ENCODE measurements around the gene PLGRKT. TPM values are rescaled to one million over a fixed set of nuclear protein-coding genes. Genes with fewer than 3 reads are reported as not detected.
"Not testable (repeated sequence)": the region's sequence is repeated elsewhere in the genome, so short reads cannot be mapped to it uniquely, and the experiment has no call there.

PLGRKT gene
- total RNA-seq, 2 donors from 2014 or later: 19.8 to 27.6 TPM

DNA sequence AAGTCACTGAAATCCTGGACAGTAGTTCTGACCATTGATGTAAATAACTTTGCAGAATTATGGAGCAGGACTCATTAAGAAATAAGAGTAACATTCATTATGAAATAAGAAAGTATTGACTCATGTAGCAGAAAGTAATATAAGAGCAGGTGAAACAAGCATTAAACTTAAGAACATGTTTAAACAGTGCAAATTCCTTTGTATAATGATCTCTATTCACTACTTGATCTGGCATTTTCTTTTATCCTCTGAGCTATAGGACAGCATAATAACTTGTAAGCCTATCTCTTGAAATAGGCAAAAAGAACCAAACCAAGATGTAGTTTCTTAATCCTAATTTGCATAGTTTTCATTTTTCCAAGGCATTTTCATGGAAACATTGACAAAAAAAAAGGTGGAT, 42.3 kb downstream of the PLGRKT start:
- intact Hi-C loops (cut with DNase I): no loop called here
- no peak for DNase-seq (ENCODE audit: low spot score)

DNA sequence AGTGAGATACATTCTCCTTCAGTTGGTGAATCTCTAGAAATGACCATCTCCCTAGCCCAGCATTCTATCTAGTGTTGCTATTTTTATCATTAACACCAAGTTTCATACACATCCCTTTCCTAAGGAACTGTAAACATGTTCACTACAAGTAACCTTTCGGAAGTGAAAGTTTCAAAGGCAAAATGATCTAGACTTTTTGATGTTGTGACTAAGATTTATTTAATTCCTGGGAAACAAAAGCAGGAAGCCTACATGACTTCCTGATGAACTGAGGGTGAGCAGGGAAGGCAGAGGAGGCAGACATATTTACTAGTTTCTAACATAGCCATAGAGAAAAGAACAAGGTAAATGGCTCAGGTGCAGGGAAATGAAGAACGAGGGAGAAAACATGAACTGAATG, 43.7 kb downstream of the PLGRKT start:
- DNase-seq (ENCODE audit: low spot score); intact Hi-C loops (cut with DNase I): not testable (repeated sequence)

DNA sequence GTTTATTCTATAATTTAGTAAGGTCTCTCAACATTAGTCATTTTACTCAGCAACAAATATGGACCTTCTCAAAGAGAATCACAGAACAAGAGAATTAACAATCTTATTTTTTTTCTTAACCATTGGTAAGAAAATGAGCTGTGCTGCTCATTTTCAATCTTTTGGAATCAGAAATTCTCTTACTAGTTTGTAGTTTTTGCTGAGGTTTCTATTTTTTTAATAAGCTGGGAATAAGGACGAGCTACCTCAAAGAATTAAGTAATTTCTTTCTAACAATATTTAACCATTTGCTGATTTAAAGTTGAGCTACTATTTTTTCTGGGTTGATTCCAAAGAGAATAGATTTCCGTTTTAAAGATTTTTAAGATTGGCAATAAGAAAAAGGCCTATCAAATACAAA, 44.2 kb downstream of the PLGRKT start:
- intact Hi-C loops (cut with DNase I): no loop called here

DNA sequence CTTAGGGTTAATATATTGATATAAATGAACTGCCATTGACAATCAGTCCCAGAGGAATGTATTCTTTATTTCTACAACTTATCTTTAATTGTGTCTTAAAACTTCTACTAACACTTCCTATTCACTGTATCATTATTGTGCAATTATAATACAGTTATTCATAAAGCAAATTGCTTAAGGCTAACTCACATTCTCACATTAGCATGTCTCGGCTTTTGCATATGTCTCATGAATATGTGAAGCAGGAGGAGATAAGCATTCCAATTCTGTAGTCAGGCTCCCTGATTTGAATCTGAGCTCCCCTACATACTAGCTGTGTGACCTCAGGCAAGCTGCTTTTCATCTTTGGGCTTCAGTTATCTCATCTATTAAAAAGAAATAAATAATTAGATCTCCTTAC, 45.4 kb downstream of the PLGRKT start:
- intact Hi-C loops (cut with DNase I): no loop called here
- no peak for DNase-seq (ENCODE audit: low spot score)

More for the DNA sequence above, 44.2 kb downstream of the PLGRKT start:
- DNase-seq (ENCODE audit: low spot score): no peak

DNA sequence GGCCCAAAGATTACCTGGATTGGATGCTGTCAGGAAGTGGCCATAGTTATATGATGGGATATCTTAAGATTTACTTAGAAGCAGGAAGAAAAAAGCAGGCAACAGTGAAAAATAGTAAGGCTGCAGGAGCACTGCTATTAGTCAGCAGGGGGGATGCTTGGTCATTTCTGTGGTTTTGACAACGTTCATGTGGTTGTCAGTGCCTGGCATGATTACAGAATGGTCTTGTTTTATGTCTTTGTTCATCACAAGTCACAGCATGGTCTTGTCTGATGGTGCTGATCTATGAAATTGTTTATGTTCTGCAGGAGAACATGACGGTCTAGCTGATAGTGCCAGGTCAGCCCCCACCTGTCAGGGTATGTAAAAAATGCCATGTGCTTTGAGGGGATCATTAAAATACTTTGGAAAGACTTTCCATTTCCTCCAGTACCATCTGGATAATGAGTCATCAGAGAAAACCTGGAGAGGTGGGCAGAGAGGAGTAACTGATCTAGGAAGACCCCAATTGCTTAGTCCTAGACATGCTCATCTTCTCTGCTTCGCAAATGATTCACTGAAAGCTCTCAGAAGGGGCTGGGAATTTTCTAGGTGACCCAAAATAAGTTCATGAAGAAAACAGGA, 48.5 kb downstream of the PLGRKT start:
- intact Hi-C loops (cut with DNase I): no loop called here
- DNase-seq (ENCODE audit: low spot score): no peak

DNA sequence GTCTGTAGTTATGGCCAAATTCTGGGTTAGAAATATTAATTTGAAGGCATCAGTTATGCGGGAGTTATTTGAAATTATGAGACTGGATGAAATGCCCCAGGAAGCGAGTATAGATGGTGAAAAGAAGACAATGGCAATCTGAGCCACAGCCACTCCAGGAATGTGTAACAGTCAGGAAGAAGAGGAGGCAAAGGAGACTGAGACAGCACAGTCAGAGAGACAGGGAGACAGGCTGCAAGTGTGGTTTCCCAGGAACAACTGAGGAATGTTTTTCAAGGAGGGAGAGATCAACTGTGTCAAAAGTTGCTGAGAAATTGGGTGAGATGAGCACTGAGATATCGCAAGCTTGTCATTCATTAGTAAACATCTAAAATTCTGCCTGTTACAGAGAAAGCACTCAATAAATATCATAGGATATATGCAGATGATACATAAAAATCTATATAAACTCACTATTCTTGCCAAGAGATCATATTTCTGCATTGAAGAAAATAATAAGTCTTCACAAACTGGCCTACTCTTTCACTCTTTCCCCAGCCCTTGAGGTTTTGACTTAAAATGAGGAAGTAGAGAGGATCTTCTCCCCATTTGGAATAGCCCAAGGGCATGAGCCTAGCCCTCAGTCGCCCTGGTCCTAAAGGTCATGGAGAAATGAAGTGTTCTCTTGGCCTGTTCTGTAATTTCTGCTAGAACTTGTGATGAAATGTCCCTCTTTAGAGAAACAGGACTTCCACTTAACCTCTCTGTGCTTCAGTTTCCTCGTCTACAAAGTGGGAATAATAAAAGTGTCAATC, 49.5 kb downstream of the PLGRKT start:
- intact Hi-C loops (cut with DNase I): no loop called here
- no peak for DNase-seq (ENCODE audit: low spot score)

DNA sequence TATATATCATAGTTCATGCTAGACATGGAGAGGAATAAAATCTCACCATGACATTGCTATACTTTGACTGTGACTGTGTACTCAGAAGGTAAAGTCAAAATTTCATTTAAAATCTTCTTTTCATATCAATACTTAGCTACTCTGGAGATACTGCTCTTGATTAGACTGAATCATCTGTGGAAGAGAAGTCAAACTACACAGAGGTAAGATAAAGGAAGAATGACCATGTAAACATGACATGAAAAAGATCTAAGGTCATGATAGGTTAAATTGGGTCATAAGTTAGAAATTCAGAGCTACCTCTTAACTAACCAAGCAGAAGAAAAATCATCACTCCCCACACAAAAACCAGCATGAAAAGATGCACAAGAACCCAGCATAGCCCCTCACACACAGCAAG, 53.3 kb downstream of the PLGRKT start:
- intact Hi-C loops (cut with DNase I): no loop called here
- DNase-seq (ENCODE audit: low spot score): no peak

DNA sequence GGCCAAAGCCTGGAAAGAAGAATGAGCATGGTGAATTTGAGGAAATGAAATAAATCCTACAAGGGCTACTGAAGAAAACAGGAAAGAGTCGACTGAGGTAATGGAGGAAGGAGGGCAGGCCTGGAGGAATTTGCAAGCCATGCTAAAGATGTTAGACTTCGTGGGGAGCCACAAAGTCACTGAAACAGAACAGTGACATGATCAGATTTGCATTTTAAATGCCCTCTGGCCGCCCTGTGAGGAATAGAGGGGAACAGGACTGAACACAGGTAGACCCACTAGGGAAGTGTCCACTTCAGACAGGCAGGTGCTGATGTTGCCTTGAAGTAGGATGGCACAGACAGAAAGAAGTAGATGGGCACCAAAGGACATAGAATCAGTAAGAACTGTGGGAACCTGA, 55.2 kb downstream of the PLGRKT start:
- no peak for DNase-seq (ENCODE audit: low spot score)
- intact Hi-C loops (cut with DNase I): no loop called here

DNA sequence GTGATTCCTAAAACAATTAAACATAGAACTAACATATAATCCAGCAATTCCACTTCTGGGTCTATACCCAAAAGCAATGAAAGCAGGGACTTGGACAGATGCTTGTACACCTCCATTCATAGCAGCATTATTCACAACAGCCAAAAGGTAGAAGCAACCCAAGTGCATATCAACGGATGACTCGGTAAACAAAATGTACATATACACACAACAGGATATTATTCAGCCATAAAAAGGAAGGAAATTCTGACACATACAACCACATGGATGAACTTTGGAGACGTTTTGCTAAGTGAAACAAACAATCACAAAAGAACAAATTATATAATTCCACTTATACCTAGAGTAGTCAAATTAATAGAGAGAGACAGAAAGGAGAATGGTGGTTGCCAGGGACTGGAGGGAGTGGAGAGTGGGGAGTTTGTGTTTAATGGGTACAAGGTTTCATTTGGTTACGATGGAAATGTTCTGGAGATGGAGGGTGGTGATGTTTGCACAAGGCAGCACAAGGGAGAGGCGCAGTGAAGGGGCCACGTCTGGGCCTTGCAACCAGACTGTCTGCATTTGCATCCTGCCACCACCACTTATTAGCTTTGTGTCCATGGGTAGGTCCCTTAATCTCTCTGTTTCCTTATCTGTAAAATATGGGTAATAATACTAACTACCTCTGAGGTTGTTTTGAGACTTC, 61.8 kb downstream of the PLGRKT start:
- intact Hi-C loops (cut with DNase I): no loop called here
- DNase-seq (ENCODE audit: low spot score): no peak

DNA sequence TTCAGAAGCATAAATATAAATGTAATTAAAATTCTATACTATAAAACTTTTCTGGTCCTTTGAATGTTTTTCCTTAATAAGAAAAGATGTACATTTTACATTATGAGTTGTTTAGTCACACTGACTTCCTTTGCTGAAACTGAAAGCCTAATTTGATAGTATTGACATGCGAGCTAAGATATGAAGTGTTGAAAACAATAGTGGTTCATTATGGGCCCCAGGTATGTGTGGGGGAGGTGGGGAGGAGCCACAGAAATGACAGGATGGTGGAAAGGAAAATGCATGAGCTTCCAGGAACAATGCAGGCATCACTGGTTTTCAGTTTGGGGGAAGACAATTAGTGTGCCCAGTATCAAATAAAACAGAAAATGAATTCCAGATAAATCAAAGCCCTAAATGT, 62.6 kb downstream of the PLGRKT start:
- intact Hi-C loops (cut with DNase I): no loop called here
- DNase-seq (ENCODE audit: low spot score): no peak

DNA sequence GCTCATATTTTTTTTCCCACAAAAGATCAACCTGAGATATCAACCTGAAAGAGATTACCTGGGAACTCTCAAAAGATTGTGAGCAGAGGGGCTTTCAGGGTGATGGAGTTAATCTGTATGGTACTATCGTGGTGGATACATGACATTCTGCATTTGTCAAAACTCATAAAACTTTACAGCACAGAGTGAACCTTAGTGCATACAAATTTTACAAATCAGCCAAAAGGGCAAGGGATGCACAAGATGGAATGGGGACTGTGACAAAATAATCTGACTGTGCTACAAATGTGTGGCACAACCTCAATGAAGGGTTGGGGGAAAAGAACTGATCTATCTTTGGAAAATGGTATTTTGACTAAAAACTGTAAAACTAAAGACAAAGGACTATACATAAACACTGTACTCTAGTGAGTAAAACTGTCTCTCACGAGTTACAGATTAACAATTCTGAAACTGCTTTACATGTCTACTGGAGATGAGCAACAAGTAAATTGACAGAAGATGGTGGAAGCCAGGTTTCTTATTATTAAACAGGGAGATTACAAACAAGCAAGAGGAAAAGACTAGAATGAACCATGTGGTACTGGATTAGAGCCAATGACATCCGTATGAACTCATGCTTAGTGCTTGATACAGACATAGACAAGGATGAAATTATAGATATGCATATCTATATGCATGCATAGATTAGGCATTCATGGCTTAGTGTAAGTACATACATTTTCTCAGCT, 73.3 kb downstream of the PLGRKT start:
- DNase-seq (ENCODE audit: low spot score): no peak
- intact Hi-C loops (cut with DNase I): no loop called here

DNA sequence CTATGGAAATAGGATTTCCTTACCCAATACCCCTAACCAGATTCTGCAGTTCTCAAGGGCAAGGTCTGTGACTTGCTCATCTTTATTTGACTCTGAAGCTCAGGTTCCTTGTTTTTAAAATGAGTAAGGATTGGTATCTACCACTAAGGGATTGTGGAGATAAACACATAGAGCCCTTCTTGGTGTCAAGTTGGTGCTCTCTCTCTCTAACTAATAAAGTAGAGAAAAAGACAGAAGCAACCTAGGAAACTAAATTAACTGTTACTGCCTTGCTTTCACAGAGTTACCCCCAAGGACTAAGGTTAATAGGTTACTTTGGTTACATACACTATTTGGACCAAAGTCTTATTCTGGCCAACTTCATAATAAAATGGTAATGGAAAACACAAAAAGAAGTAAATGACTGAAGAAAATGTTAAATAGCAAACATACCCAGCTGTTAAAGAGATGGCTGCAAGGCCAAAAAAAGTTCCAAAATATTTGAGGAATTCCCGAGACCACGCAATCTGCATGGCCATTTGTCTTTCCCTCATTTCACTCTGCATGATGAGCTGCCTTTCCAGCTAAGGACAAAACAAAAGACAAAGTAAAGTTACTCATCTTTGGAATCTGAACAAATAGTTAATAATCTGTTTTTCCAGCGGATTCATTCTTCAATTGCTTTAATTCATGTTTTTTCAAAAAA, 76.3 kb downstream of the PLGRKT start:
- intact Hi-C loops (cut with DNase I): no loop called here
- no peak for DNase-seq (ENCODE audit: low spot score)

DNA sequence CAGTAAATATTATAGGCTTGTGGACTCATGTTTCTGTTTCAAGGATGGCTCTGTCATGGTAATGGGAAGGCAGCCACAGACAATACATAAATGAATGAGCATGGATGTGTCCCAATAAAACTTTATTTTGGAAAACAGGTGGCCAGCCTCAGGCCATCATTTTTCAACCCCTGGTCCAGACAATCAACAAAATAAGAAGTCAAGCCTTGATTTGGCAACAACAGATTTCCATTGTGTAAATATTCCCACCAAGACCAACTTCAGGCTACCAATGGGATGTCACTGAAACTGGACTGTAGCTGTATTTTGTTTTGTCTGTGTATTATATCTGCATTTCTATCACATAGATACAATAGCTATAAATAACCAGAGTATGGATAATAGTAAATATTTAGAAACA, 77.4 kb downstream of the PLGRKT start:
- intact Hi-C loops (cut with DNase I): no loop called here
- DNase-seq (ENCODE audit: low spot score): no peak

DNA sequence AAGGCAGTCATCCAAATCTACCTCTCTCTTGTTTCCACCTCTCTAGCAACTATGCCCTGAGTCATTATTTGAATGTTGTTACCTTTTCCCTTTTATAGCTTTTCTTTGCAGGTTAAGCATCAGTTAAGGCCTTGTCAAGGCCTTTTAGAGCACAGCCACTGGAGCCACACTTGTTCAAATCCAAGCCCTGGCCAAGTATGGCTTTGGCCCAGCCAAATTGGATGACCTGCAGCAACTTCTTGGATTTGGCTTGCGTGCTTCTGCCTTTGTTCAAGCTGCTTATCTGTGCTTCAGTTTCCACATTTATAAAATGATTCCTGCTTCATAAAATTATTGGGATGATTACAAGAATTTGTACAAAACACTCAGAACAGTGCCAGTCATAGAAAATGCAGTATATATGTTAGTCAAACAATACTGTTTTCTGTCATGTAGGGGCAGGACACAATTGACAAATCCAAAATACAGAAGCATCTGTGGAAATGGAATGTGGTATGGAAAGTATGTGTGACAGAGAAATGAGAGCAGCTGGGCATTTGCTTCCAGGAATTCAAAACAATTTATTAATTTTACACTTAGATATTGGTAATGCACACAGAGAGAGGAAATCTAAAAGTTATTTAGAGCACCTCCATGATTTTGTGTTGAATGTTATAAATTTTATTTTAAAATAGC, 80.2 kb downstream of the PLGRKT start:
- intact Hi-C loops (cut with DNase I): no loop called here
- no peak for DNase-seq (ENCODE audit: low spot score)

DNA sequence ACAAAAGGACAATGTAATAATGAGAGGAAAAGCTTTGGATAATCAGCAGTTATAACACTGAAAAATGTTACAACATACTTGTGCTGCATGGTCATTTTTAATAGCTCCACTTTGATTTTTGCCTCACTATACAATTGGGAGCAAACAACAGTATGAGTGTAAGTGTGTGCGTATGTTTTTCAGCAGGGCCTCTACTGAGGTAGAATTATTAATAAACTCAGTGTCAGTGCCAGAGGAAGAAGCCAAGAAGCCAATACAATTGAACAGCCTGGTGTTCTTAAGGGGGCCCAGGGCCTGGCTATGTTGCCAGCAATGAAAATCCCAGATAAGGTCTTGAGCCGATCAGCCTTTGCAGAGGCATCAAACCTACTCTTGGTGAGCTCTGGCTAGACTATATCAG, 81.9 kb downstream of the PLGRKT start:
- no peak for DNase-seq (ENCODE audit: low spot score)
- intact Hi-C loops (cut with DNase I): no loop called here

DNA sequence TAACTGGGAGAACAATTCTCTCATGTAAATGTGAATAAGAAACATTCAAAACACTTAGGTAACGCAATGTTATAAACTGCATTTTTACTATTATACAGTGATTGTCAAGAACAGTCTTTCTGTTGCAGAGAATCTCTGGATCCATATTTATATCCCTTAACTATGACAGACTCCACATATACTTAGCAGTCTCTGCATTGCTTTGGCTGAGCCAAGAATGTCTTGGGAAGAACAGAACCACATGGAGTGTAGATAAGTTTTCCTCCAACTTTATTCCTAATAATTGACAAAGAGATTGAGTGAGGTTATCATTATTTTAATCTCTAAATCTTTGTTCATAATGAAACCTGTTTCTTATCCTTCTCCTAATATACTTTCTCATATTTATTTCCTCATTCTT, 82.5 kb downstream of the PLGRKT start:
- DNase-seq (ENCODE audit: low spot score): no peak
- intact Hi-C loops (cut with DNase I): no loop called here

DNA sequence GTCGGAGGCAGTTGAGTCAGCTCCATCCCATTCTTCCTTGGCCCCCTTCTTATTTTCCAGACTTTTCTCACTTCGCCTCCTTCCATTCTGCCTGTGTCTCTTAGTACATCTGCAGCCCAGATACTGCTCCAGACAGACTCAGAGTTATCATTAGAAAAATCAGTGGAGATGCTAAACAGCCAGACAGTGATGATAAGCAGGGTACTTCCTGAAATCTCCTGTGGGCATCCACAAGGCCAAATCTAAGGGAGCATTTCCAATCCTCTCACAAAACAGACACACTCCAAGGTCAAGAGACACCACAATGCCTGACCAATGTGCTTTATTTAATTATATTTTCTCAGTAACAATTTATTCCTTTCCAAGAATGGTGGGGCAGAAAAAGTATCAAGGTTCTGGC, 83.5 kb downstream of the PLGRKT start:
- intact Hi-C loops (cut with DNase I): no loop called here
- no peak for DNase-seq (ENCODE audit: low spot score)

DNA sequence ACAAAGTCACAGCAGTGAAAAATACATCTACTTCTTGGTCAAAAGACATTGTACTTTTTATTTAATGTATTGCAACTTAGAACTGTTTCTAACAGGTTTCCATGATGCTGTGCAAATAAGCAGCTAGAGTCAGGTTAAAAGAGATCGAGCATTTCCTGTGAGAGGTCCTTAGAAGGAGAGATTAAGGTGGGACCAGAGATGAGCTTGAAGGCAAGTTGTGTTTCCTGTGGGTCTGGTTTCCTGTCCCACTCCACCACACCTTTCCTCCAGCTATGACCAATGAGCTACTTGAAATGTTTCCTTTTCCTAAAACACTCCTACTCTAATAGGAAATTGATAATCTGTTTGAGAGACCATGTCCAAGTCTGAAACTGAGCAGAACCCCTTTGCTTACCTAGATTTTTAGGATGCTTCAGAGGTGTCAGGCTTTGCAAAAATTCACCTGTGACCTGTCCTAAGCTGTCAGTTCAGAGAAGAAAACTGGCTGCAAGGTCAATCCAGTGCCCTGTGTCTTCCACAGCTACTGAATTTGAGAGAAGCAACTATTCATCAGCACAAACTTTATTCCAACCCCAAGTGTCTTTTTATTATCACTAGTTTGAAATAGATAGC, 85.0 kb downstream of the PLGRKT start:
- no peak for DNase-seq (ENCODE audit: low spot score)
- intact Hi-C loops (cut with DNase I): no loop called here

Measured in posterior vena cava (tissue), 2 donors.